ENCODE results near the gene IFTAP. TPM values are rescaled to one million over a fixed set of nuclear protein-coding genes. Genes with fewer than 3 reads are reported as not detected.

The IFTAP gene
- total RNA-seq, 1 experiment from 2014 or later = 13.1 TPM

DNA sequence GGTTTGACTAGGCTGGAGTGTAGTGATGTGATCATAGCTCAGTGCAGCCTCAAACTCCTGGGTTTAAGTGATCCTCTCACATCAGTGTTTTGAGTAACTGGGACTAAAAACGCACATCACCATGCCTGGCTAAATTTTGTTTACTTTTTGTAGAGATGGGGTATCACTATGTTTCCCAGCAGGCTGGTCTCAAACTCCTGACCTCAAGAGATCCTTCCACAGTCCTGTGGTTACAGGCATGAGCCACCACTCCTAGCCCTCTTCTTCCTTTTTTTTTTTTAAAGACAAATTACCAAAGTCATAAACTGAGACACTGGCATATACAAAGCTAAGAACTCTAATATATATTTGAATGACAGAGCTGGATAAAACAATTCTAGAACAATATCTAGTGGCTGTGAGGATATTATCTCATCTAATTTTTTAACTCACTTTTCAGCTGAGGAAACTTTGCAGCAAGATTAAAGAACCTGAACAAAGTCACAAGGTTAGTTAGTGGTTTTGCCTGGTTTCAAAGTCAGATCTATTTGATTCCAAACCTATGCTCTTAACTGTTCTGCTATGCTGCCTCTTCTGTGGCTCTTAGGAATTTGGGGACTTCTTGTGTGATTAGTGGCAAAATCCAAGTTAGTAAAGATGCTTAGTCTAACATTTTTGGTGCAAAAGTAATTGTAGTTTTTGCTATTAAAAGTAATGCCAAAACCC, 99.0 kb downstream of the IFTAP start:
- TF ChIP-seq, protein P1, sequence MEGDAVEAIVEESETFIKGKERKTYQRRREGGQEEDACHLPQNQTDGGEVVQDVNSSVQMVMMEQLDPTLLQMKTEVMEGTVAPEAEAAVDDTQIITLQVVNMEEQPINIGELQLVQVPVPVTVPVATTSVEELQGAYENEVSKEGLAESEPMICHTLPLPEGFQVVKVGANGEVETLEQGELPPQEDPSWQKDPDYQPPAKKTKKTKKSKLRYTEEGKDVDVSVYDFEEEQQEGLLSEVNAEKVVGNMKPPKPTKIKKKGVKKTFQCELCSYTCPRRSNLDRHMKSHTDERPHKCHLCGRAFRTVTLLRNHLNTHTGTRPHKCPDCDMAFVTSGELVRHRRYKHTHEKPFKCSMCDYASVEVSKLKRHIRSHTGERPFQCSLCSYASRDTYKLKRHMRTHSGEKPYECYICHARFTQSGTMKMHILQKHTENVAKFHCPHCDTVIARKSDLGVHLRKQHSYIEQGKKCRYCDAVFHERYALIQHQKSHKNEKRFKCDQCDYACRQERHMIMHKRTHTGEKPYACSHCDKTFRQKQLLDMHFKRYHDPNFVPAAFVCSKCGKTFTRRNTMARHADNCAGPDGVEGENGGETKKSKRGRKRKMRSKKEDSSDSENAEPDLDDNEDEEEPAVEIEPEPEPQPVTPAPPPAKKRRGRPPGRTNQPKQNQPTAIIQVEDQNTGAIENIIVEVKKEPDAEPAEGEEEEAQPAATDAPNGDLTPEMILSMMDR (IDR thresholded peaks at IDR 0.05; ENCODE audit: unreplicated experiment) = no peak
- Mint-ChIP-seq H3K4me3 (ENCODE audit: unreplicated experiment) (no peak overlapping the region), H3K9me3 (ENCODE audit: unreplicated experiment) (no peaks in the 10 kb centered on the region), H3K27ac (ENCODE audit: low read depth, unreplicated experiment) (no peak overlapping the region), H3K36me3 (ENCODE audit: insufficient read depth, unreplicated experiment) (no peaks in the 10 kb centered on the region), H3K4me1 (ENCODE audit: insufficient read depth, unreplicated experiment) (no peaks in the 10 kb centered on the region), H3K27me3 (ENCODE audit: insufficient read depth, unreplicated experiment) (no peaks in the 10 kb centered on the region)
- ChIA-PET CTCF (interaction anchor here (0.6 to 6.5 kb wide), 11 partner anchors 9 to 1019 kb away, joined by 3 to 39 read pairs (median 4); partner anchors contain the start of gene RAG1), POLR2A (no interaction called here)
- intact Hi-C loops (cut with micrococcal nuclease) = no loop called here
- DNase-seq (ENCODE audit: unreplicated experiment) = no peak
- no TSS peak for BruUV-seq (replicated peaks)

DNA sequence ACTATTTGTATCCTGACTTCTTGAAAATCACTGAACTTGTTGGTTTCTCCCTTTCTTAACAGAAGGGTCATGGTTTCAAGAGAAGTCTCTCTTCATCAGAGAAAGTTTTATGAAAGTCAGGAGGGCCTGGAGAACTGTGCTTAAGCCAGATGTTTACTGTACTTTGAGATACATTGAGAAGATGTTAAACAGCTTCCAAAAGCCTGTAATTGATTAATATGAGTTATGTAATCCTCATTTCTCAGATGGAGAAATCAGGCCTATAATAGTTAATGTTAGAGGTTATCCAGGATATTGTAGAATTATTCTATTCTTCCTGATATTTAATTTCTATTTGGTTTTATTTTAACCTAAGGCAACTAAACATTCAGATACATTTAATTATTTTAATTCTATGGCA, 100.8 kb downstream of the IFTAP start:
- intact Hi-C loops (cut with micrococcal nuclease) = no loop called here
- BruUV-seq (replicated peaks) = no TSS peak
- peaks cover 5% of the 10 kb centered on the region for H3K4me1 Mint-ChIP-seq (ENCODE audit: insufficient read depth, unreplicated experiment)
- CTCF ChIA-PET = no interaction called here
- no peaks in the 10 kb centered on the region for H3K9me3 Mint-ChIP-seq (ENCODE audit: unreplicated experiment)
- no peak overlapping the region for H3K27ac Mint-ChIP-seq (ENCODE audit: low read depth, unreplicated experiment)
- no peaks in the 10 kb centered on the region for H3K36me3 Mint-ChIP-seq (ENCODE audit: insufficient read depth, unreplicated experiment)
- H3K27me3 Mint-ChIP-seq (ENCODE audit: insufficient read depth, unreplicated experiment) = no peaks in the 10 kb centered on the region
- POLR2A ChIA-PET = no interaction called here
- H3K4me3 Mint-ChIP-seq (ENCODE audit: unreplicated experiment) = no peak overlapping the region
- no peak for DNase-seq (ENCODE audit: unreplicated experiment)
- TF ChIP-seq, protein P1 (IDR thresholded peaks at IDR 0.05; ENCODE audit: unreplicated experiment) = no peak

DNA sequence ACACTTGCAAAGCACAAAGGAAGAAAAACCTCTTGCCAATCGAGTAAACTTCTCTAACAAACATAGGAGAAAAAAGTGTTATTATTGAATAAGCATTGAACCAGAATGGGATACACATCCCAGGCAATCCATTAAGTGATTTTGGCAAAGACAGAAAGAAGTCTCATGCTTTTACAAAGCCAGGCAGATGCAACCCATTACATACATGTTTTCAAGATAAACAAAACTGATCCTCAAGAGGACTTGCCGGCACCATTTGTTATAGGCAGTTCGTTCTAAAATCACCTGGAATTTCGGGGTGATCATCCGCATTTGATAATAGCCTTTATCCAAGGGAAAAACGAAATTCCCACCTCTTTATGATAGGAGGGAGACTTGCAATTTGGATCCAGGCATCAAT, 101.3 kb downstream of the IFTAP start:
- Mint-ChIP-seq H3K36me3 (ENCODE audit: insufficient read depth, unreplicated experiment) (no peaks in the 10 kb centered on the region), H3K27ac (ENCODE audit: low read depth, unreplicated experiment) (no peak overlapping the region), H3K27me3 (ENCODE audit: insufficient read depth, unreplicated experiment) (no peaks in the 10 kb centered on the region), H3K9me3 (ENCODE audit: unreplicated experiment) (no peaks in the 10 kb centered on the region), H3K4me1 (ENCODE audit: insufficient read depth, unreplicated experiment) (peaks cover 5% of the 10 kb centered on the region), H3K4me3 (ENCODE audit: unreplicated experiment) (no peak overlapping the region)
- intact Hi-C loops (cut with micrococcal nuclease) = no loop called here
- DNase-seq (ENCODE audit: unreplicated experiment) = no peak
- ChIA-PET CTCF (interaction anchor here (2.0 kb wide), 1 partner anchor 52 kb away, joined by 8 read pairs; no protein-coding TSS in a partner anchor), POLR2A (no interaction called here)
- TF ChIP-seq, protein P1 (IDR thresholded peaks at IDR 0.05; ENCODE audit: unreplicated experiment) = no peak
- BruUV-seq (replicated peaks) = no TSS peak

DNA sequence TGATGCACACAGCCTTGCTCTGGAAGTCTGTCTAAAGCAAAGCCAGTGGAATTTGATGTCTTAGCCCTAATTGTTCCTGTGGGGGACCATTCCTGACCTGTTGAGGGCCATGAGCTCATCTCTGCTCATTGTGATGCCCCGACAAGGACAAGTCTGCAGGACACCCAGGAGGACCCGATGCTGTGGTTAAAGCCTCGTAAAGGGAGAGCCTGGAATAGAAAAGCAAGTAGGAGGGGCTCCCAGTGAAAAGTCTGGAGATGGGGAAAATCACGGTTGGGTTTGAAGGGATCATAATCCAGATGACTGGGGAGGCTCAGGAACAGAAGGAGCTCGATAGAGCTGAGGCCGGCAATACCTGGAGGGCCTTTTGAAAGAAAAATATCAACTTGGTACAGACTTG, 102.2 kb downstream of the IFTAP start:
- ChIA-PET POLR2A (no interaction called here), CTCF (interaction anchor here (2.0 kb wide), 1 partner anchor 51 kb away, joined by 8 read pairs; no protein-coding TSS in a partner anchor)
- no peak for DNase-seq (ENCODE audit: unreplicated experiment)
- Mint-ChIP-seq H3K27me3 (ENCODE audit: insufficient read depth, unreplicated experiment) (no peaks in the 10 kb centered on the region), H3K27ac (ENCODE audit: low read depth, unreplicated experiment) (no peak overlapping the region), H3K4me3 (ENCODE audit: unreplicated experiment) (no peak overlapping the region), H3K4me1 (ENCODE audit: insufficient read depth, unreplicated experiment) (peaks cover 5% of the 10 kb centered on the region), H3K36me3 (ENCODE audit: insufficient read depth, unreplicated experiment) (no peaks in the 10 kb centered on the region), H3K9me3 (ENCODE audit: unreplicated experiment) (no peaks in the 10 kb centered on the region)
- TF ChIP-seq, protein P1 (IDR thresholded peaks at IDR 0.05; ENCODE audit: unreplicated experiment) = no peak
- no TSS peak for BruUV-seq (replicated peaks)
- intact Hi-C loops (cut with micrococcal nuclease) = no loop called here
